Transverse colon (tissue), 4 donors: ENCODE data around the gene AGRN. TPM values are rescaled to one million over a fixed set of nuclear protein-coding genes. Genes with fewer than 3 reads are reported as not detected.
A peak's percentile ranks its signal among the peaks of the same experiment; 100 is the strongest.
"Not testable (repeated sequence)": the region's sequence is repeated elsewhere in the genome, so short reads cannot be mapped to it uniquely, and the experiment has no call there.

Experiments used
- DNase-seq: peaks from one replicate; pipeline ENCODE4 v3.0.0-alpha.2; 2019
- H3K27ac ChIP-seq, 4 donors: fragments of 200-600 bp; sonication (generic); 2 replicates each; pipeline ENCODE4 v1.5.1; 2016 to 2018; ENCODE audit warnings: inconsistent platforms in 4 of 4
- H3K27me3 ChIP-seq: fragments of 200-600 bp; sonication (generic); 2 replicates; pipeline ENCODE4 v1.5.1; 2017; ENCODE audit warnings: inconsistent platforms
- H3K36me3 ChIP-seq, 4 donors: fragments of 200-600 bp; sonication (generic); 2 replicates each; pipeline ENCODE4 v1.5.1; 2017 to 2019; ENCODE audit warnings: inconsistent platforms in 4 of 4
- H3K4me1 ChIP-seq, 4 donors: fragments of 200-600 bp; sonication (generic); 2 replicates each; pipeline ENCODE4 v1.5.1; 2017 to 2020; ENCODE audit warnings: inconsistent platforms in 4 of 4
- H3K4me3 ChIP-seq, 4 donors: fragments of 200-600 bp; sonication (generic); 1 replicate in 1 of 4; 2 replicates in 3 of 4; pipeline versions ENCODE4 v1.5.1 to v1.6.1; 2017 to 2019; ENCODE audit warnings: inconsistent platforms in 4 of 4
- H3K9me3 ChIP-seq, 2 donors: fragments of 200-600 bp; sonication (generic); 2 replicates each; pipeline ENCODE4 v1.5.1; 2017 to 2019; ENCODE audit warnings: inconsistent platforms in 2 of 2
- CTCF ChIP-seq, 5 experiments: fragments of 200-600 bp in 3 of 5; fragments of 450-650 bp in 2 of 5; sonication (generic) in 3 of 5; IDR thresholded peaks; 1 replicate in 2 of 5; 2 replicates in 3 of 5; pipeline ENCODE4 v1.5.1; 2016 to 2017; ENCODE audit warnings: antibody characterized with exemption in 5 of 5, inconsistent platforms in 3 of 5, mild to moderate bottlenecking in 2 of 5, moderate library complexity in 1 of 5
- EP300 ChIP-seq: sonication (generic); formaldehyde crosslinking; IDR thresholded peaks from one replicate; pipeline ENCODE4 v1.6.1; 2017; ENCODE audit warnings: antibody characterized with exemption, low read depth
- POLR2A ChIP-seq: fragments of 450-650 bp; IDR thresholded peaks from one replicate; pipeline ENCODE4 v1.6.1; 2016; ENCODE audit warnings: antibody characterized with exemption, mild to moderate bottlenecking, moderate library complexity
- POLR2AphosphoS5 ChIP-seq, 3 donors: sonication (generic); formaldehyde crosslinking; IDR thresholded peaks; one replicate each; pipeline ENCODE4 v1.6.1; 2016; ENCODE audit warnings: antibody characterized with exemption in 3 of 3
- WGBS, 2 donors: methylation state at CpG; one replicate each; pipeline ENCODE4 v1.1.5; 2018; ENCODE audit warnings: low coverage in 1 of 2; 5-methylcytosine and 5-hydroxymethylcytosine counted together
- in situ Hi-C, 4 donors: fragments of 200-750 bp; cut with MboI; loops; one replicate each; pipeline versions ENCODE4 v1.15.0 to v1.15.1; 2017; ENCODE audit warnings: low sequenced_read_pairs in 3 of 4, low pct_ligation_motif_present in 1 of 4, low pct_unique_long_range_greater_than_20kb in 1 of 4
- intact Hi-C: fragments of 100-400 bp; cut with DNase I; formaldehyde crosslinking; loops from one replicate; pipeline ENCODE4 v1.15.1; 2023; ENCODE audit warnings: low total_unique reads
- total RNA-seq, 4 donors: library from RNA; depleted of rRNA; stranded (reverse); fragments of >200 nt; gene quantifications; one replicate each; pipeline ENCODE4 v1.1.0, GENCODE V29; 2016

Gene AGRN
- total RNA-seq, 4 donors from 2014 or later = 25.4 to 132 (median 44.8) TPM

- H3K27me3 ChIP-seq = peaks cover 68% of the 10 kb centered on the region
- no peak for DNase-seq
- 67% methylated on average over 23 of the region's 24 CpGs; no CpG with 5 or more reads in 1 of the 2 donors for WGBS, 2 donors
- no peak overlapping the region for H3K27ac ChIP-seq
- no peak for TF ChIP-seq EP300
- TF ChIP-seq POLR2AphosphoS5 (IDR thresholded peaks at IDR 0.05) = no peak
- TF ChIP-seq POLR2A = no peak
- no peak for TF ChIP-seq CTCF (IDR thresholded peaks at IDR 0.05)
- peaks cover 20 to 42% (median 35%) of the 10 kb centered on the region in 4 donors for H3K4me1 ChIP-seq
- in situ Hi-C loops = no loop called here
- no peaks in the 10 kb centered on the region for H3K9me3 ChIP-seq
- intact Hi-C loops = loop anchor here (1.0 to 2.0 kb wide), 2 partner anchors 75 to 81 kb away; partner anchors contain the start of gene PERM1
- H3K36me3 ChIP-seq = no peaks in the 10 kb centered on the region
- no peak overlapping the region for H3K4me3 ChIP-seq
Observed at GRCh38 chr1:1063261-1063944, 43.5 kb downstream of the AGRN start.

- peaks cover 16 to 42% (median 35%) of the 10 kb centered on the region in 4 donors for H3K4me1 ChIP-seq
- in situ Hi-C loops = no loop called here
- H3K36me3 ChIP-seq = no peaks in the 10 kb centered on the region
- H3K9me3 ChIP-seq = no peaks in the 10 kb centered on the region
- no peak overlapping the region for H3K4me3 ChIP-seq
- no peak overlapping the region for H3K27ac ChIP-seq
- 14 to 20% methylated on average over 1 to 16 of the region's 50 CpGs for WGBS, 2 donors
- TF ChIP-seq EP300 = no peak
- no peak for TF ChIP-seq POLR2AphosphoS5 (IDR thresholded peaks at IDR 0.05)
- peak; percentile 86 to 97 (median 92) for TF ChIP-seq CTCF (IDR thresholded peaks at IDR 0.05)
- TF ChIP-seq POLR2A = no peak
- intact Hi-C loops = loop anchor here (1.0 to 2.0 kb wide), 2 partner anchors 76 to 81 kb away; partner anchors contain the start of gene PERM1
- peak; percentile 76 for DNase-seq
- peaks cover 67% of the 10 kb centered on the region for H3K27me3 ChIP-seq
Observed at GRCh38 chr1:1063945-1064831, 44.3 kb downstream of the AGRN start.

DNA sequence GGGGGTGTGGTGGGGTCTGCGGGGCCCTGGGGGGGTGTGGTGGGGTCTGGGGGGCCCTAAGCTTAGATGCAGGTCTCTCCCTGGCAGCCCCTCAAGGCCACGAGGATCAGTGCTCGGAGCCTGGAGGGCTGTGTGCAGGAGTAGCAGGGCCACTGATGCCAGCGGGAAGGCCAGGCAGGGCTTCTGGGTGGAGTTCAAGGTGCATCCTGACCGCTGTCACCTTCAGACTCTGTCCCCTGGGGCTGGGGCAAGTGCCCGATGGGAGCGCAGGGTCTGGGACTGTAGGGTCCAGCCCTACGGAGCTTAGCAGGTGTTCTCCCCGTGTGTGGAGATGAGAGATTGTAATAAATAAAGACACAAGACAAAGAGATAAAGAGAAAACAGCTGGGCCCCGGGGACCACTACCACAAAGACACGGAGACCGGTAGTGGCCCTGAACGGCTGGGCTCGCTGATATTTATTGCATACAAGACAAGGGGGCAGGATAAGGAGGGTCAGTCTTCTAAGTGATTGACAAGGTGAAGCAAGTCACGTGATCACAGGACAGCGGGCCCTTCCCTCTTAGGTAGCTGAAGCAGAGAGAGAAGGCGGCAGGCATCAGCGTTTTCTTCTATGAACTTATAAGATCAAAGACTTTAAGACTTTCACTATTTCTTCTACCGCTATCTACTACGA is 45.5 kb downstream of the AGRN start:
- DNase-seq = no peak
- H3K4me1 ChIP-seq = peaks cover 15 to 34% (median 32%) of the 10 kb centered on the region in 4 donors
- in situ Hi-C loops (no loop called here), intact Hi-C loops (no loop called here)
- 47 to 58% methylated on average over 14 to 20 of the region's 20 CpGs for WGBS, 2 donors
- no peaks in the 10 kb centered on the region for H3K36me3 ChIP-seq
- H3K9me3 ChIP-seq = no peaks in the 10 kb centered on the region
- no peak overlapping the region for H3K27ac ChIP-seq
- TF ChIP-seq POLR2AphosphoS5 (IDR thresholded peaks at IDR 0.05) = no peak
- no peak for TF ChIP-seq POLR2A
- no peak for TF ChIP-seq CTCF (IDR thresholded peaks at IDR 0.05)
- TF ChIP-seq EP300 = no peak
- peaks cover 62% of the 10 kb centered on the region for H3K27me3 ChIP-seq
- H3K4me3 ChIP-seq = no peak overlapping the region

DNA sequence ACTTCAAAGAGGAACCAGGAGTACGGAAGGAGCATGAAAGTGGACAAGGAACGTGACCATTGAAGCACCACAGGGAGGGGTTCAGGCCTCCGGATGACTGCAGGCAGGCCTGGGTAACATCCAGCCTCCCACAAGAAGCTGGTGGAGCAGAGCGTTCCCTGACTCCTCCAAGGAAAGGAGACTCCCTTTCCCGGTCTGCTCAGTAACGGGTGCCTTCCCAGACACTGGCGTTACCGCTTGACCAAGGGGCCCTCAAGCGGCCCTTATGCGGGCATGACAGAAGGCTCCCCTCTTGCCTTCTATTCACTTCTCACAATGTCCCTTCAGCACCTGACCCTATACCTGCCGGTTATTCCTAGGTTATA is 46.0 kb downstream of the AGRN start:
- H3K9me3 ChIP-seq, in situ Hi-C loops, intact Hi-C loops, H3K36me3 ChIP-seq, DNase-seq, H3K27ac ChIP-seq, H3K4me3 ChIP-seq: not testable (repeated sequence)
- WGBS, 2 donors = 53 to 70% methylated on average over 3 to 11 of the region's 11 CpGs
- Histone ChIP-seq H3K4me1 (peaks cover 15 to 33% (median 32%) of the 10 kb centered on the region in 4 donors), H3K27me3 (peaks cover 62% of the 10 kb centered on the region)
